H1 (cell line): ENCODE results near the gene ADAM19. TPM values are rescaled to one million over a fixed set of nuclear protein-coding genes. Genes with fewer than 3 reads are reported as not detected.

Source experiments
- CTCF ChIA-PET: fragments of 300-600 bp; sonication (Branson Sonifier 250); formaldehyde crosslinking; loops from one replicate; lab custom pipeline; 2021; ENCODE audit not compliant: partially characterized antibody; lab: Charles Lee
- POLR2A ChIA-PET: fragments of 300-600 bp; sonication (Branson Sonifier 250); formaldehyde crosslinking; loops from one replicate; lab custom pipeline; 2021; ENCODE audit warnings: inconsistent platforms; ENCODE audit not compliant: partially characterized antibody; lab: Charles Lee
- DNase-seq, 2 experiments: peaks; one replicate each; pipeline versions ENCODE4 v3.0.0 to v3.0.0-alpha.2; 2010 to 2022; ENCODE audit warnings: low spot score in 2 of 2, low read depth in 1 of 2, mixed read lengths in 1 of 2
- FAIRE-seq: peaks from 2 replicates; lab custom pipeline; 2011; peaks lifted over from hg19 to GRCh38; lab: Jason Lieb, UNC
- H2AFZ ChIP-seq: 2 replicates; pipeline ENCODE4 v1.8.1; 2012; ENCODE audit warnings: low read length, inconsistent platforms
- H2AK5ac ChIP-seq: 2 replicates; pipeline ENCODE4 v1.6.1; 2013; ENCODE audit warnings: low read depth, low read length
- H2BK120ac ChIP-seq: replicated peaks from 2 replicates; pipeline ENCODE3; 2013; ENCODE audit warnings: low read depth, low read length, inconsistent platforms
- H2BK12ac ChIP-seq: 2 replicates; pipeline ENCODE4 v1.6.1; 2013; ENCODE audit warnings: low read depth, low read length
- H2BK15ac ChIP-seq: 2 replicates; pipeline ENCODE4 v1.6.1; 2013; ENCODE audit warnings: low read length
- H2BK20ac ChIP-seq: 2 replicates; pipeline ENCODE4 v1.6.1; 2013; ENCODE audit warnings: low read length
- H2BK5ac ChIP-seq: 2 replicates; pipeline ENCODE4 v1.6.1; 2013; ENCODE audit warnings: low read depth, low read length
- H3K14ac ChIP-seq: 2 replicates; pipeline ENCODE4 v1.6.1; 2013; ENCODE audit warnings: inconsistent platforms; ENCODE audit not compliant: insufficient read length
- H3K18ac ChIP-seq: 2 replicates; pipeline ENCODE4 v1.6.1; 2013; ENCODE audit warnings: low read length; ENCODE audit errors: extremely low read depth
- H3K23ac ChIP-seq: 2 replicates; pipeline ENCODE4 v1.6.1; 2013; ENCODE audit warnings: inconsistent platforms; ENCODE audit not compliant: insufficient read length
- H3K23me2 ChIP-seq: 2 replicates; pipeline ENCODE4 v1.6.1; 2013; ENCODE audit warnings: low read depth, low read length
- H3K27ac ChIP-seq: 2 replicates; pipeline ENCODE4 v1.6.1; 2011; ENCODE audit warnings: low read depth, low read length, inconsistent platforms
- H3K27me3 ChIP-seq, 4 experiments: replicated peaks in 1 of 4; 1 replicate in 1 of 4; 2 replicates in 3 of 4; pipeline versions ENCODE4 v1.6.1 to v1.8.1; 2011 to 2013; ENCODE audit warnings: low read length in 3 of 4, mild to moderate bottlenecking in 3 of 4, inconsistent platforms in 2 of 4, mixed read lengths in 2 of 4, moderate library complexity in 1 of 4; ENCODE audit not compliant: control insufficient read depth in 3 of 4, insufficient read depth in 3 of 4; ENCODE audit errors: extremely low read depth in 1 of 4
- H3K36me3 ChIP-seq, 4 experiments: 2 replicates each; pipeline versions ENCODE4 v1.6.1 to v1.8.1; 2011 to 2013; ENCODE audit warnings: mild to moderate bottlenecking in 4 of 4, low read length in 3 of 4, moderate library complexity in 2 of 4, control low read depth in 1 of 4, inconsistent platforms in 1 of 4; ENCODE audit not compliant: insufficient read depth in 4 of 4, control insufficient read depth in 2 of 4
- H3K4ac ChIP-seq: replicated peaks from 2 replicates; pipeline ENCODE3; 2013; ENCODE audit warnings: low read length, low read depth, mixed read lengths, inconsistent platforms; ENCODE audit not compliant: insufficient read length
- H3K4me1 ChIP-seq, 4 experiments: replicated peaks in 1 of 4; 1 replicate in 1 of 4; 2 replicates in 3 of 4; pipeline versions ENCODE4 v1.6.1 to v1.8.1; 2011 to 2013; ENCODE audit warnings: low read length in 3 of 4, inconsistent platforms in 2 of 4, mixed read lengths in 1 of 4; ENCODE audit not compliant: insufficient read depth in 4 of 4, control insufficient read depth in 3 of 4
- H3K4me2 ChIP-seq, 2 experiments: 2 replicates each; pipeline versions ENCODE4 v1.6.1 to v1.8.1; 2011 to 2013; ENCODE audit warnings: low read depth in 2 of 2, low read length in 2 of 2, control low read depth in 1 of 2, inconsistent platforms in 1 of 2, mild to moderate bottlenecking in 1 of 2; ENCODE audit not compliant: insufficient read depth in 1 of 2
- H3K4me3 ChIP-seq, 4 experiments: fragments of 200-600, 300-600 bp in 1 of 4; sonication (generic), shearing (Covaris generic), sonication (Bioruptor Twin) in 1 of 4; 2 replicates each; pipeline versions ENCODE4 v1.5.1 to v1.8.1; 2011 to 2016; ENCODE audit warnings: low read length in 4 of 4, low read depth in 3 of 4, control low read depth in 2 of 4, inconsistent platforms in 2 of 4, mild to moderate bottlenecking in 2 of 4, mixed read lengths in 1 of 4, moderate library complexity in 1 of 4; ENCODE audit not compliant: insufficient read depth in 2 of 4; ENCODE audit errors: extremely low read depth in 1 of 4
- H3K56ac ChIP-seq: replicated peaks from 2 replicates; pipeline ENCODE3; 2013; ENCODE audit warnings: low read depth, mild to moderate bottlenecking, mixed read lengths, low read length, inconsistent platforms; ENCODE audit not compliant: insufficient read length
- H3K79me1 ChIP-seq: 2 replicates; pipeline ENCODE4 v1.6.1; 2013; ENCODE audit warnings: low read depth, low read length, control low read depth
- H3K79me2 ChIP-seq, 2 experiments: 2 replicates each; pipeline versions ENCODE4 v1.6.1 to v1.8.1; 2012 to 2013; ENCODE audit warnings: low read length in 2 of 2, mild to moderate bottlenecking in 2 of 2, inconsistent platforms in 1 of 2; ENCODE audit not compliant: insufficient read depth in 2 of 2, control insufficient read depth in 1 of 2
- H3K9ac ChIP-seq, 4 experiments: replicated peaks in 1 of 4; 1 replicate in 1 of 4; 2 replicates in 3 of 4; pipeline versions ENCODE4 v1.6.1 to v1.8.1; 2011 to 2013; ENCODE audit warnings: low read depth in 3 of 4, low read length in 3 of 4, control low read depth in 2 of 4, mild to moderate bottlenecking in 2 of 4, moderate library complexity in 2 of 4, inconsistent platforms in 1 of 4; ENCODE audit errors: extremely low read depth in 1 of 4
- H3K9me3 ChIP-seq, 2 experiments: 2 replicates each; pipeline versions ENCODE4 v1.6.1 to v1.8.1; 2012 to 2013; ENCODE audit warnings: mild to moderate bottlenecking in 2 of 2, moderate library complexity in 2 of 2, control low read depth in 1 of 2, inconsistent platforms in 1 of 2, low read depth in 1 of 2, low read length in 1 of 2, mixed read lengths in 1 of 2; ENCODE audit not compliant: insufficient read depth in 2 of 2
- H4K20me1 ChIP-seq, 2 experiments: replicated peaks in 1 of 2; 2 replicates each; pipeline versions ENCODE3 to v1.8.1; 2011 to 2013; ENCODE audit warnings: inconsistent platforms in 2 of 2, low read length in 2 of 2, mild to moderate bottlenecking in 1 of 2; ENCODE audit not compliant: insufficient read depth in 2 of 2, control insufficient read depth in 1 of 2
- H4K5ac ChIP-seq: 2 replicates; pipeline ENCODE4 v1.6.1; 2013; ENCODE audit warnings: low read length, low read depth, mixed read lengths, inconsistent platforms; ENCODE audit not compliant: insufficient read length
- H4K8ac ChIP-seq: 2 replicates; pipeline ENCODE4 v1.8.0; 2013; ENCODE audit warnings: mild to moderate bottlenecking, moderate library complexity, low read length, inconsistent platforms; ENCODE audit not compliant: insufficient read depth; ENCODE audit errors: extremely low read depth
- H4K91ac ChIP-seq: replicated peaks from 2 replicates; pipeline ENCODE3; 2013; ENCODE audit warnings: low read length, mixed read lengths, inconsistent platforms; ENCODE audit not compliant: insufficient read length
- CEBPB ChIP-seq: IDR thresholded peaks from 2 replicates; pipeline ENCODE4 v1.6.1; 2012; ENCODE audit warnings: low read depth, low read length
- CHD1 ChIP-seq: IDR thresholded peaks from 2 replicates; pipeline ENCODE4 v1.6.1; 2012; ENCODE audit warnings: low read depth, low read length, improper control_type of control experiment
- CTBP2 ChIP-seq: IDR thresholded peaks from 2 replicates; pipeline ENCODE4 v1.7.0; 2011; ENCODE audit warnings: borderline replicate concordance, mild to moderate bottlenecking, moderate library complexity, mixed read lengths, low read length; ENCODE audit not compliant: insufficient read depth, insufficient read length
- EGR1 ChIP-seq: IDR thresholded peaks from 2 replicates; pipeline ENCODE4 v1.6.1; 2011; ENCODE audit warnings: low read depth, low read length, borderline replicate concordance
- EZH2 ChIP-seq: fragments of 200-600 bp; sonication (generic); IDR thresholded peaks from 2 replicates; pipeline ENCODE4 v1.7.1; 2012; ENCODE audit warnings: low read depth, mild to moderate bottlenecking, moderate library complexity, low read length, inconsistent platforms; ENCODE audit not compliant: severe bottlenecking
- FOSL1 ChIP-seq: IDR thresholded peaks from 2 replicates; pipeline ENCODE4 v1.6.1; 2011; ENCODE audit warnings: mild to moderate bottlenecking, low read depth, low read length, moderate library complexity; ENCODE audit not compliant: insufficient read depth
- HDAC6 ChIP-seq: IDR thresholded peaks from one replicate; pipeline ENCODE4 v1.7.1; 2012; ENCODE audit warnings: low read depth, mild to moderate bottlenecking, inconsistent platforms, low read length, moderate library complexity
- MAFK ChIP-seq: IDR thresholded peaks from 2 replicates; pipeline ENCODE4 v1.6.1; 2012; ENCODE audit warnings: low read depth, mild to moderate bottlenecking, improper control_type of control experiment, low read length
- NANOG ChIP-seq: IDR thresholded peaks from 2 replicates; pipeline ENCODE4 v1.6.1; 2011; ENCODE audit warnings: low read length, low read depth, mild to moderate bottlenecking, inconsistent platforms; ENCODE audit not compliant: insufficient read depth, poor library complexity, severe bottlenecking
- RXRA ChIP-seq: IDR thresholded peaks from 2 replicates; pipeline ENCODE4 v1.6.1; 2011; ENCODE audit warnings: low read depth, mild to moderate bottlenecking, low read length, moderate library complexity; ENCODE audit not compliant: insufficient read depth
- SP1 ChIP-seq: IDR thresholded peaks from 2 replicates; pipeline ENCODE4 v1.6.1; 2011; ENCODE audit warnings: low read depth, low read length
- SP4 ChIP-seq: IDR thresholded peaks from 2 replicates; pipeline ENCODE4 v1.6.1; 2012; ENCODE audit warnings: low read length, inconsistent platforms
- SRF ChIP-seq: IDR thresholded peaks from 2 replicates; pipeline ENCODE4 v1.6.1; 2011; ENCODE audit warnings: mild to moderate bottlenecking, low read depth, low read length, moderate library complexity
- TBP ChIP-seq: IDR thresholded peaks from 2 replicates; pipeline ENCODE4 v1.6.1; 2011; ENCODE audit warnings: low read depth, low read length, improper control_type of control experiment
- TCF12 ChIP-seq: IDR thresholded peaks from 2 replicates; pipeline ENCODE4 v1.6.1; 2011; ENCODE audit warnings: low read depth, mild to moderate bottlenecking, low read length
- YY1 ChIP-seq: IDR thresholded peaks from 2 replicates; pipeline ENCODE4 v1.6.1; 2011; ENCODE audit warnings: low read depth, mild to moderate bottlenecking, low read length
- WGBS, 2 experiments: shearing (Covaris generic) in 1 of 2; methylation state at CpG; one replicate each; pipeline versions ENCODE4 v1.1.6 to v1.1.7; 2013 to 2015; ENCODE audit warnings: low lambda C conversion rate in 2 of 2, mixed read lengths in 2 of 2, inconsistent platforms in 1 of 2, low coverage in 1 of 2, missing lambda C conversion rate in 1 of 2; ENCODE audit not compliant: insufficient replicate concordance in 2 of 2, insufficient coverage in 1 of 2, insufficient read length in 1 of 2; ENCODE audit errors: extremely low coverage in 1 of 2, missing lambda C conversion rate in 1 of 2; 5-methylcytosine and 5-hydroxymethylcytosine counted together
- polyA plus RNA-seq, 7 experiments: library from polyadenylated mRNA; depleted of rRNA in 3 of 7; stranded (reverse) in 5 of 7; unstranded in 2 of 7; fragments of >200 nt in 5 of 7; fragments of 200-250 nt in 2 of 7; gene quantifications; 1 replicate in 5 of 7; 2 replicates in 1 of 7; 4 replicates in 1 of 7; pipeline versions ENCODE4 v1.2.1 to v1.2.3, GENCODE V29; 2011 to 2013; ENCODE audit warnings: missing spikeins in 2 of 7, mixed read lengths in 2 of 7
- total RNA-seq: library from RNA; stranded (reverse); fragmentation: NEBNext Ultra II Directional; extraction: Animal tissue kit (Norgen Biotek cat#: 25700); gene quantifications from 2 replicates; pipeline ENCODE4 v1.2.1, GENCODE V29; 2021

The ADAM19 gene
- total and polyA plus RNA-seq, 2 of the 8 experiments (the other 6 are each of a cell fraction or from before 2014, with no cell fraction given): 6.5 to 22.7 TPM

DNA sequence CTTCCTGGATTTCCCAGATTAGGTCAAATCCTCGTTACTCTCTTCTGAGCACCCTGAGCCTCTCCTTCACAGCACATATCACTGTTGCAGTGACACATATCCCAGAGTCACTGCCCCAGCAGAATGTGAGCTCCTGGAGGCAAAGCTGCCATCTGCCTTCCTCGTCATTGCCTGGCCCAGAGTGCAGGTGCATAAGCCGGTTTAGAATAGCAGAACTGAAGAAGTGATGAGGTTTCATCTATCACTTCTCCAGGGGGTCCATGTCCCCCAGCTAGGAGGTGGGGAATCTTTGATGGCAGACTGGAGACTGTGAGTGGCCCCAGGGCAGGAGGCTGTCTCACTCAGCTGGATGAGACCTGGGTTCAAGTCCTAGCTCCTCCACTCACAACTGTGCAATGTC, 89.8 kb downstream of the ADAM19 start:
- ChIA-PET CTCF (interaction anchor here (0.9 to 3.6 kb wide), 5 partner anchors 12 to 257 kb away, joined by 3 to 57 read pairs (median 6); no protein-coding TSS in a partner anchor), POLR2A (no interaction called here)
- H3K4me1 ChIP-seq: no peaks in the 10 kb centered on the region
- no peak overlapping the region for H4K91ac ChIP-seq
- no peak overlapping the region for H3K4me2 ChIP-seq
- H4K20me1 ChIP-seq: peaks cover 0 to 2% of the 10 kb centered on the region in 2 experiments
- H3K23ac ChIP-seq: no peak overlapping the region
- no peak overlapping the region for H2AK5ac ChIP-seq
- H3K9ac ChIP-seq: no peak overlapping the region; a peak in 1 of 7 replicates
- H3K79me1 ChIP-seq: no peaks in the 10 kb centered on the region
- peaks cover 0 to 4% (median 0%) of the 10 kb centered on the region in 4 experiments; a peak in 2 of 8 replicates for H3K36me3 ChIP-seq
- H3K27ac ChIP-seq: no peak overlapping the region
- H2BK15ac ChIP-seq: no peak overlapping the region
- H2BK5ac ChIP-seq: no peak overlapping the region
- H3K4ac ChIP-seq: no peak overlapping the region
- H4K5ac ChIP-seq: no peak overlapping the region
- no peak for DNase-seq
- H3K79me2 ChIP-seq: no peaks in the 10 kb centered on the region
- H3K27me3 ChIP-seq: no peaks in the 10 kb centered on the region
- H2BK12ac ChIP-seq: no peak overlapping the region
- WGBS, 2 experiments: 90% methylated on average over 3 of the region's 3 CpGs; no CpG with 5 or more reads in 1 of the 2 experiments
- H3K14ac ChIP-seq: no peak overlapping the region
- H4K8ac ChIP-seq: no peak overlapping the region
- no peak overlapping the region for H2AFZ ChIP-seq
- no peak overlapping the region for H3K4me3 ChIP-seq
- FAIRE-seq: no peak
- H3K23me2 ChIP-seq: no peaks in the 10 kb centered on the region
- H3K18ac ChIP-seq: no peak overlapping the region
- no peak overlapping the region for H2BK20ac ChIP-seq
- H3K56ac ChIP-seq: no peak overlapping the region
- H2BK120ac ChIP-seq: no peak overlapping the region
- no peaks in the 10 kb centered on the region for H3K9me3 ChIP-seq
- TF ChIP-seq SP4 (no peak), SRF (no peak), CHD1 (no peak), CEBPB (no peak), TCF12 (no peak), YY1 (no peak), MAFK (no peak), RXRA (no peak), FOSL1 (no peak), NANOG (no peak), TBP (no peak), EZH2 (no peak), HDAC6 (no peak), CTBP2 (no peak), EGR1 (no peak), SP1 (no peak)
